DMS53 treated with DMSO at 0.1 percent for 48 hours (cell line): ENCODE results near the gene AGPAT3.

ENCODE experiments used
- DNase-seq: peaks from one replicate; lab custom pipeline; 2025; ENCODE audit not compliant: unreplicated experiment; lab: John Stamatoyannopoulos, UW

AGPAT3 gene

DNA sequence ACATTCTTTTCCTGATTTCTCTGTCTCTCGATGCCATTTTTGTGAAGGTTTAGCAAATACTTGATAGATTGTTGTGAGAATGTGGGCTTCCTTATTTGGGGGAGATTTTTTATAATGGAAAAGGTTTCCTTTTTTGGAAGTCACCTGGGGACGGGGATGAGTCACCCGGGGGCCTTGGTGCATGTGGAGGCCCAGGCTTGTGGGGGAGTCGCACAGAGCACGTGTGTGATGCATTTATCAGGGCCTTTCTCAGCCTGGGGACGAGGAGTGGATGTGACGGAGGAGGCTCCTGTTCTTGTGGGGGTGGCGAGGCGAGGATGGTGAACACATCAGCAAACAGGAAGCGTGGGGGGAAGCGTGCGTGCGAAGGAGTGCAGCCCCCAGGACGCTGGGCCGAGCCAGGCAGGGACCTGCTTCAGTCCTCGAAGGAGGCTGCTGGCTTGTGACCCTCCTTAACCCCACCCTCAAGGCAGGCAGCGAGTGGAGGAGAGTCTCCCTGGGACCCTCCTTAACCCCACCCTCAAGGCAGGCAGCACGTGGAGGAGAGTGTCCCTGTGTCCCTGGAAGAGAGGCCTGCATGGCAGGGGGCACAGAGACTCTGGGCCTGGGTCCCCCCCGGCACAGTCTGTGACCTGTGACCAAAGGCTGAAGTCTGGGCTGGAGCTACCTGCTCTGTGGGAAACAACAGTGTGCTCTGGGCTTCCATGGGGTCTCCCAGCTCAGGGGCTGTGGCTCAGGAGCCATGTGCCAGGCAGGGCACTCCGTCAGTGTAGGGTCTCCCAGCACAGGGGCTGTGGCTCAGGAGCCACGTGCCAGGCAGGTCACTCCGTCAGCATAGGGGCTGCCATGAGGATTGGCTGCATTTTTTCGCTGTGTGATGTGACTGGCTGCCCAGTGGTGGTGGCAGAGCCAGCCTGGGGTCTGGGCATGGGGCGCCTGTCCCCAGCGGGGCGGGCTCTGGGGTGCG is 57.2 kb downstream of the AGPAT3 start:
- DNase-seq, result no peak

DNA sequence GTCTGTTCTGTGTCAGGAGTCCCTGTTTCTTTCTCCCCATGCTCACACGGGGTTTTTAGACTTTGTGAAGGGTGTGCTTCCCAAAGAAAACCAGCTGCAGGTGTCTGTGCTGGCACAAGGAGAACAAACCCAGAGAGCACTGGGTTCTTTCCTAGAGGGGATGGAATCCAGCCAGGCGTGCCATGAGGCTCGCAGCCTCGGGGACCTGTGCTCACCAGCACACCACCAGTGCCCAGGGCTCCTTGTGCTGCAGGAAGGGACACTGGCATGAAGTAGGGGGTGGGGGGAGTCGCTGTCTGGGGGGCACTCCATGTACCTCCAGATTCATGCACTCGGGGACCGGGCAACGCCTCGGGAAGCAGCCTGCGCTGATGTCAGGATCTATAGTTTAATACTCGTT is 57.9 kb downstream of the AGPAT3 start:
- DNase-seq, result no peak

DNA sequence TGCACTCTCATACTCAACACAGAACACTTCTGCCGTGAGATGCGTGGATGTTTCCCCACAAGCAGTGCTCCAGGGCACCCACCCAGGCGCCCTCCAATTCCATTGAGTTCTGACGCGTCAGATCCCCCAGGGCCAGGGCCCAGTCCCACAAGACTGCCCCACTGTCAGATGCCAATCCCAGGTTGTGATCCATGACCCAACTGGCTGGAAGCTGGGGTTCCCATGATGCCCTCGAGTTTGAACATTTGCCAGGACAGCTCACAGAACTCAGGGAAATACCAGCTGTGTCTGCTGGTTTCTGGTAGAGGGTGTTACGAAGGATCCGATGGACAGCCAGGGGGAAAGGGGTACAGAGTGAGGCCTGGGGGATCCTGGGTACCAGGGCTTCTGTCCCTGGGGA is 58.4 kb downstream of the AGPAT3 start:
- no peak for DNase-seq

DNA sequence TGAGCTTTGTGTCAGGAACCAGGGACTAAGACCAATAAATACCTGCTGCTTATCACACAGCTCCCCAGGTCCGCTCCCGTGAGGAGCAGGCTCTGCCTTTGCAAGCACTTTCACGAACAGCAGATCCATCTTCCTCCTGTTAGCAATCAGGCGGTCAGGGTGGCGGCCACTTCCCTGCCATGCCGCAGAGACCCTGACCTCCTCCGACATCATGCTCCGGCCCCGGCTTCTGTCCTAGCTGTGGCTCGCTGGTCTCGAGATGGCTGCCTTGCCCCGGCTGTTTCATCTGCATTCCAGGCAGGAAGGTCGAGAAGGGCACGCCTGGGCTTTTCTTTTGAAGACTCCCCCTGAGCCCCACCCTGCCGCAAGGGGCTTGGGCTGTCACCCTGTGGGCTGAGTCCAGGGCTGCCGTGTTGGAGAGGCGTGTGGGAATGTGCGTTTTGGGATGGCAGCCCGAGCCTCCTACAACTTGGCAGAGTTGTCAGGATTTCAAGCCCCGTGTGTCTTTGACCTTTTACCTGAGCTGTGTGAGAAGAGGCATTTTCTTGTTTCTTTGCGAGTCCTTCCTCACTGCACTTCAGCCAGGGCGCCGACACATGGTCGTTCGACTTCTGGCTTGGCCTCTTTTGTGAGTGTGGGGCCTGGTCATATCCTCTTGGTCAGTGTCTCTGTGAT is 59.5 kb downstream of the AGPAT3 start:
- DNase-seq, result no peak

DNA sequence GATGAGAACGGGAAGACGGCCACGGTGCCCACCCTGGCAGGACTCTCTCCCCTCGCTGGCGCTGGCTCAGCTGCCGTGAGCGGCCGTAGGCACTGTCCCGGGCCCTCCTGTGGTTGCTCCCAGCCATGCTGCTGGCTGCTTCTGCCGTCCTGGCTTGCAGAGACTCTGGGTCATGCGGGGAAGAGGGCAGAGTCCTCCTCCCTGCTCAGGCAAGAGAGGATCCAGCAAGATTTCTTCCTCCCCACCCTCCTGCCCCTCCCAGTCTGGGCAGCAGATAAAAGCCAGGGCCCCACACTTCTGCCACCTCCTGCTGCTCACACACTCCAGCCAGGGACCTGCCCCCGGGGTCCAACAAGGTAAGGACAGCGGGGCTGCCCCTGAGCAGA is 60.1 kb downstream of the AGPAT3 start:
- DNase-seq, result no peak

DNA sequence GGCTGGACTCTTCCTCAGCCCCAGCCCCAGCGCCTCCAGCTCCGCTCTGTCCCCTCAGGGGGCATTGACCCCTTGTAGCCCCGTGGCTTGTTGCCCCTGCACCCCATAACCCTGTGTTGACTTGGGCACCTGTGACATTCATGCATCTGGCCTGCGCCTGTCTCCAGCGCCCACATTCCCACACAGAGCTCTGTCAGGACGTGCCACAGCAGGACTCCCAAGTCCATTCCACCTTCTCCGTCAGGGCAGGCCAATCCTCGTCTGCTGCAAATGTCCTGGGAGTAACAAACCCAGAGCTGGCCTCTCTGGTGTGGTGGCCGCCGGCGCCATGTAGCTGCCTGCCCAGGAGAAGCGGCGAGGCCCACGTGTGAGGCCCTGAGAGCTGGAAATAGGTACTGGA is 60.6 kb downstream of the AGPAT3 start:
- no peak for DNase-seq

DNA sequence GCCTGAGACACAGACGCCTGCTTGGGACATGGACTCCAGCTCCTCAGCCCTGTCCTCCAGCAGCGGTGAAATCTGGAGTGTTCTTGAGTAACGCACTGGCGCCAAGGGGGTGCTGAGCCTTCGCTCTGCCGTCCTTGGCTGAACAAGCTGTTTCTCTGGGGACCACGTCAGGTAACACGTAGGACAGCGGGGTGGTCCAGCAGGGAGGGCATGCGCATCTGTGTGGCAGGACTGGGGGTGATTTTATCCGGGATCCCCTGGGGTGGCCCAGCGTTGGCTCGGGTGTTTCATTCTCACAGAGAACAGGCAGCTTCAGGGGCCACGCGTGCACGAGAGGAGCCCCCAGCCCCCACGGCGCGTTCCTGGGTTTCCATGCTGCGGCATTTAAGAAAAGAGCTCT is 61.2 kb downstream of the AGPAT3 start:
- DNase-seq, result no peak

DNA sequence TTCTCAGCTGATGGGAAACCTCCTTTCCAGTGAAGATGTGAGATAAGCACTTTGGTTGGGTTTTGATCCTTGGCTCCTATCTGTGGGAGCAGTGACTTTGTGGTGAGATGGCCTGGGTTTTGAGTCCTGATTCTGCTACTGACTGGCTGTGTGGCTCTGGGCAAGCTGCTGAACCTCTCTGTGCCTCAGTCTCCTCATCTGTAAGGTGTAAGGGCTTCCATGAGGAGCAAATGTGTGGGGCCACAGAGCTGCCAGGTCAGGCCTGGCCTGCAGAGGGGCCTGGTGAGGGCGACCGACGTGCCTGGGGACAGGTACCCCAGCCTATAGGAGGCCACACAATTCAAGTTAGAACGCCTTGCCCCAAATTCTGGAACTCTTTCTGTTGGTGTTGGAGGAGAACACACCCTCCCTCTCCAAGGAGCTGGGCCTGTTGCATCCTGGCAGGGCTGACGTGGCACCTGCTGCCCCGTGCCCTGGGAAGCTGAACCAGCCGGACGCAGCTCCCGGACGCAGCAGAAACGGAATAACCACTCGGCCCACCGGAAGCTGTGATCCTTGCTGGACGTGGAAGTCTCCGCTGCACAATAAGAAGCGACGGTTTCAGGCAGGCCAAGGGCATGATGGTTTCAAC is 62.7 kb downstream of the AGPAT3 start:
- no peak for DNase-seq

DNA sequence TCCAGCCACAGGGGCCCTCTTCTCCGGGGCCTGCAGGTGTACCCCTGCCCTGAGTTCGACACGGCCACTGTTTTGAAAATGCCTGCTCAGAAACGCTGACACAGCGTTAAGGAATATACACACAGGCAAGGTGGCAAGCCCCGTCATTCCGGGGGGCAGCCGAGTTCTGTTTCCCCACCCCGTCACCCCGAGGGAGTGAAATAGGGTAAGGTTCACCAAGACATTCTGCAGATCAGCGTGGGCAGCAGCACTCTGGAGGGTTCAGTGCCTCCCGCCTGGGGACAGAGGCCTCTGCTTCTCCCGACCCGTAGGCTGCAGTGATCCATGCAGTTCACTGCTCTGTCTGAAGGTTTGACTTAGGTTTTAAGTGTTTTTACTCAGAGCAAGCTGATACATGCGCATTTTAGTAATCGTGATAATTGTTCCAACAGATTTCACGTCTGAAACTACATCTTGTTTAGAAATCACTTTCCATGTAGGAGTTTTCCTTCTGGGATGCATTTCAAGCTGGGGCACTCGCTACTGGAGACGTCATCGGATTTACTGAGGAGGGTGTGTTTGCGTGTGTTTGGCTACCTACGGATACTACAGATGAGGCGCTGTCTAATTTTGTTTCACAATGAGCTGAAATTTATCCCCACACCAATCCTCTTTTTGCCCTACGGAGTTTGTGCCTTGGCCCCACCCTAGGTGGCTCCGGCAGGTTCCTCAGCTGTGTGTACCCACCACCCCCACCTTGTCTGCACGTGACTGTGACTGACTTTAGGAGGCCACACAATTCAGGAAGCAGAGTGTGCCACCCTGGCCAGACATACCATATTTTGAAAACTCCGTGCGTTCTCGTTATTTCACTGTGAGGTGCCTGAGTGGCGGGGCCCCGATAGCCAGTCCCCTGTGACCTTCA is 63.5 kb downstream of the AGPAT3 start:
- DNase-seq, result no peak

DNA sequence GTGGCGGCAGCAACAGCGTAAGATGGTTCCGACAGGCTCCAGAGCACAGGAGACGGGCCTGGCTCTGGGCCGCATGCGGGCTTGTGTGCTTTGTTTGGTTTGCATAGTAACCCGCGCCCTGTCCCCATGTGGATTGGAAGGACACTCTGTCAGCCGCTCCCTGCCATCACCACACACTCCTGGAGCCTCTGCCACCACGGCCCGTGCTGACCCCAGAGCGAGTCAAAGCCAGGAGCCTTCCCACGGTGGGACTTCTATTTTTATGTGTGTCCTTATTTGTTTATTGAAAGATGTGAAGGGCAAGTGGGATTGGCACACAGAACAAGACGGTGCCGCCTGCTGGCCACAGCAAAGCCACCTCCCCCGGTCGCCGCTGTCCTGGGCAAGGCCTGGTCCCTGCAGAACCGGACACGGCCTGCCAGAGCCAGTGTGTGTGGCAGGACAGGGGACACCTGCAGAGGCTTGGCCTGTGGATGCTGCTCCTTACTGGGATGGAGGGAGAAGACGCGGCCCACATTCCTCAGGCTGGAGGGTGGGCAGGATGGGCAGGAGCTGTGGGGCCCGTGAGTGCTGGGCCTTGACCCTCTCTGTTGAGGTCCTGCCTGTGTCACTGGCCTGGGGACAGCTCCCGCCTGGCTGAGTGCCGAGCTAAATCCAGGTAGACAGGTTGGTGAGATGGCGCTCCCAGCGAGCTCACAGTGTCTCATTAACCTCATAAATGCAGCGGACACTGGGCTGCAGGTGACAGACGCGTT is 64.4 kb downstream of the AGPAT3 start:
- no peak for DNase-seq

DNA sequence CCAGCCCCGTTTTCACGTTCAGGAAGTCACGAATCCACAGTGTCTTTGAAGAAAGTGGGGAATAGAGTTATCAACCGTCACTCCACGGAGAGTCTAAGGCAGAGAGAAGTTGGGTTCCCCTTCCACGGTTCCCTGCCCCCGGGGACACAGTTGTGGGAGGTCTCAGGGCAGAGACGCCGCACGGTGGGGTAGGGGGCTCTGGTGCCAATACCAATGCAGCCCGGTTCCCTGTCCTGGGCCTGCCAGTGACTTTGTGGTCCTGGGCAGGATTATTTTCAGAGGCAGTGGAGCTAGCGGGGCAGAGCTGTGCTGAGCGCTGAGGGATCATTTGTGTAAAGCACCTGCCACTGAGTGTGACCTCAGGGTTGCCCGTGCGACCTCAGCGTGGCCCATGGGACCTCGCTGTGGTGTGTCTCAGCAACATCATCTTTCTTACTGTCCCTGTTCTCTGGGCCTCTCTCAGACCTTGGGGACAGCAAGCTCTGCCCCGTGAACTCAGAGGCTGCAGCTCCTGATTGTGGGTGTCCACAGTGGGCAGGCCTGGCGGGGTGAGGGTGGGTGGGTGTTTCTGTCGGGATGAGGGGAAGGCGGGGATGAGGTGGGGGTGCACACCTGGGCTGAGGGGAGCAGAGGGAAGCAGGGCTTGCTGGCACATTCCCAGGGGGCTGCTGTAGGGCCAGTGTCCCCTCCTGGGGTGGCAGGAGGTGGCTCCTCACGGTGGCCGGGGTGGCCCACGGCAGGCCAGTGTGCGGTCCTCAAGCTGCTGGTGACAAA is 65.2 kb downstream of the AGPAT3 start:
- no peak for DNase-seq

DNA sequence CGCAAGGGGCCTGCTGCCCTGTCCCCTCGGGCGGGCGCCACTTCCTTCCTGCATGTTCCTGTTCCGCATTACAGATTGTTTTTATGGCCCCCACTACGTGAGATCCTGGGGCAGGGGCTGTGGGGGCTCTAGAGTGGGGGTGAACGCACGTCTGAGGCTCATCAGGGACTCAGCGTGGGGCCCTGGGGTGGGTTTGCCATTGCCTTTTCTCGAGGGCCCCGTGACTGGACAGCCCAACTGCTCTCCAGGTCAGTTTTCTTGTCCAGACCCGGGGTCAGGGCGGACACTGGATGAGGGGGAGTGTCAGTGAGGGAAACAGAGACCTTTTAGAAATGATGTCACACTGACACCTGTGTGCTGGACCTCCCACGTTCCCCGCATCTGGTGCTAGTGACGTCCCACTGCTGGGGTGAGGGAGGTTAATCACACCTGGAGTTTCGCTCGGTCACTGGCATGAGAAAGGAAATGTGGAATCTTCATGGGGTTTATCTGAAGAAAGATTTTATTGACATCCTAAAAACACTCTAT is 65.9 kb downstream of the AGPAT3 start:
- DNase-seq, result no peak

DNA sequence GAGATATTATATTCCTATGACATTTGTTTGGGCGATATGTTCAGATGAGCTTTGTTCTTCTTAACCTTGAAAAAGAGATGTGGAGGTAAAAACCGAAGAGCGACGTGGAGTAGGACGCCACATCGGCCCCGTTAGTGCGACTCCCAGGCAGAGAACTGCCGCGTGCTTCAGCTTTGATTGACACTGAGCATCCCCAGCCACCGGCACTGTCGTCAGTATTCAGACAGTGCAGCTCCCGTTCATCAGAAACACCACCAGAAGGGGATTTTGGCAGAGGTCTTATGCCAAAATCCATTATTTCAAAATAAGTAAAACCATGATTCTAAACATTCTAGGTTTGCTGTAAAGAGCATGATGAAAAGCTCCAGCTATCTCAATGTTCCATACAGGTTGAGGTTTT is 66.5 kb downstream of the AGPAT3 start:
- no peak for DNase-seq

DNA sequence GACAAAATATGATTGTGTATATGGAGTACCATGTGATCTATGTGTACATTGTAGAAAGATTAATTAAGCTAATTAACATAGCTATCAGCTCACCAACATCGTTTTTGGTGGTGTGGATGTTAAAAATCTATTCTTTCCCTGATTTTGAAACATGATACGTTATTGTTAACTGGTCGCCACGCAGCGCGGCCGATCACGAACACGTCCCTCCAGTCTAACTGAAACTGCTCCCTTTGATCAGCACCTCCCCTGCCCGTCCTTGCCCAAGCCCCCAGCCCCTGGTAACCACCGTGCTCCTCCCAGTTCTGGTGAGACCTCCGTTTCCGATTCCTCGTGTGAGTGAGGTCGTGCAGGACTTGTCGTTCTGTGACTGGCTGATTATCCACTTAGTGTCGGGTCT is 67.0 kb downstream of the AGPAT3 start:
- DNase-seq, result no peak

DNA sequence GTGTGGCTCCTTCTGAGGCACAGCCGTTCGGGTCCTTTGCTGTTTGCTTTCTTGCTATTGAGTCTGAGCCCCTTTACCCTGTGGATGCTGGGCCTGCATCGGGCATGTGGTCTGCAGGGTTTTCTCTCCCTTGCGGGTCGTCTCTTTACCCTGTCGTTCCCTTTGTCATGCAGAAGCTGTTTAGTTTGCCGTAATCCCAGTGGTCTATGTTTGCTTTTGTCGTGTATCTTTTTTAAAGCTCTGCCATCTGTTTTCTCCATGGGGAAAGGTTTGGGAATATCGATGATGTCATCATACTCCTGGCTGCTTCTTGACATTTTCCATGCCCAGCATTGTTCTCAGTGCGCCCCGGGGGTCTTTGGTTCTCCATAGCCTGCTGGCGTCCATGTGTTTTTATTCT is 68.2 kb downstream of the AGPAT3 start:
- DNase-seq, result no peak

DNA sequence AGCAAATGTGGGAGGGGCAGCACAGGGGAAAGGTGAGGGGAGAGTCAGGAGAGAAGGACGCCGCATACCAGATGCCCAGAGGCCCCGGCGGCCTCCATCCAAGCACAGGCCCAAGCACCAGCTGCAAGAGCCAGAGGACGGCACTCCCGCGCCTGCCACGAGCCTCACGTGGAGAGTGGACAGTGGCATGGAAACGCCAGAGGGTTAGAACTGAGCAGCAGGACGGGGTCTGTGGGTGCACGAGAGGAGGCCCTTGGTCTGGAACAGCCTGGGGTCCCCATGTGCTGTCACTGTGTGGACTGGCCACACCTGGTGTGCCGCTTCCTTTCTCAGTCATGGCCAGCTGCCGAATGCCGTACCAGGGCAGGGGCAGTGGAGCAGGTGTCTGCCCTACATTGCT is 68.7 kb downstream of the AGPAT3 start:
- no peak for DNase-seq

DNA sequence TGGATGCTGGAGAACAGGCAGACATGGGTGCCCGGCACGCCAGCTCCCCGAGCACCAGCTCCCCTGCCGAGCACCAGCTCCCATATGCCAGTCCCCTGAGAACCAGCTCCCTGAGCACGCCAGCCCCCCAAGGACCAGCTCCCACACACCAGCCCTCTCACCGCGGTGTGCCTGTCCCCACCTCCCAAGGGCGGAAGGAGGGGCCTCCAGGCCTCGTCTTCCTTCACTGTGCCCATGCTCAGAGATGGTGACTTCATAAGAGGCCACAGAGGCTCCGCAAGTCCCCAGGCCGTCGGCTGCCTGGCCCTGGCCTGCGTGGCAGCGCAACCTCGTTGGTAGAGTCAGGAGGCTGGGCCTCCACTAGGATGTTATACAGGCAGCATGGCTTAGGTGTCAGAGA is 69.1 kb downstream of the AGPAT3 start:
- DNase-seq, result no peak

DNA sequence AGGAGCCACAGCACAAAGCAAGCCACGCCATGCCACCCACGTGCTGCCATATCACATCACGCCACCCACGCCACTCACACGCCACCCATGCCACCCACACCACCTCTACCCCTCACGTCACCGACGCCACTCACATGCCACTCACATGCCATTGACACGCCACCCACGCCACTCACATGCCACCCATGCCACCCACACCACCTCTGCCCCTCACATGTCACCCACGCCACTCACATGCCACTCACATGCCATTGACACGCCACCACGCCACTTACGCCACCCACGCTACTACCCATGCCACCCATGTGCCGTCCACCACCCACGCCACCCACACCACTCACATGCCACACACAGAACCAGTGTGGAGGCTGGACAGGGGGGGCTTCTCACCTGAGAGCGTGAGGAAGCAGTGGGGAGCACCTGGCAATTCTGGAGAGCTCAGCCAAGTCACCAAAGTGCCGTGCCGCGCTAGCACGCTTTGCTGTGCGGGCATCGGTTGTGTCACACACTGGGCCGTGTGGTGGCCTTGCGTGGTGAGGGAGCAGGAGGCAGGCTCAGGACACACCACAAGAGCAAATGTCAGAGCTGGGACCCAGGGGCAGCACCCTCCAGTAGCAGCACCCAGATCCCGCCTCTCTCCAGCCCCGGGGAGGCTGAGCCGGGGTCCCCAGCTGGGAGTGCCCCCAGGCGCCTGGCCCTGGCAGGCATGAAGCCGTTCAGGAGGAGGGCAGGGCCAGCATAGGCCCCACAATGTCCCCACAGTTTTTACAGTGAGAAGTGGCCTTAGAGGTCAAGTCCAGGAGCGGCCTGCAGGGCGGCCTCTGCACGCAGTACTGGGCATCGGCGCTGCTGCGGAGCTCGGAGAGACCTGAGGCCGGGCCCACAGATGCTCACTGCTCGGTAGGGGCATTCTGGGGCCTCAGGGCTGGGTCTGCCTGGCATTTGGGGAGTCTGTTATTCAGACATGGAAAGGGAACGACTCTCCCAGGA is 70.0 kb downstream of the AGPAT3 start:
- DNase-seq, result no peak
